Measurements from ENCODE around the gene AKAP4. TPM values are rescaled to one million over a fixed set of nuclear protein-coding genes. Genes with fewer than 3 reads are reported as not detected.

Gene AKAP4
- total RNA-seq: not detected in 2 replicates

GRCh38 chrX:50200907-50201306 is at the start of gene AKAP4:
TSS of gene AKAP4 (minus strand) at chrX:50201007. CDS start at chrX:50200889, 118 bp downstream.

GRCh38 chrX:50204364-50204899 is 3.6 kb upstream of the AKAP4 start, which contains the start of gene CCNB3:
TSS of gene CCNB3 (plus strand) at chrX:50204765. CDS start at chrX:50285164, 80,399 bp downstream.

Other genes starting within 250 kb of the AKAP4 start
- gene CCNB3, start 3.8 kb upstream of the AKAP4 start, total RNA-seq: 0.11 and 0.23 TPM in 2 replicates